Measurements from ENCODE around the gene LDLRAD2. TPM values are rescaled to one million over a fixed set of nuclear protein-coding genes. Genes with fewer than 3 reads are reported as not detected.

LDLRAD2 gene
- total and polyA plus RNA-seq, 2 donors from 2014 or later: 0.79 TPM; not detected in 1

DNA sequence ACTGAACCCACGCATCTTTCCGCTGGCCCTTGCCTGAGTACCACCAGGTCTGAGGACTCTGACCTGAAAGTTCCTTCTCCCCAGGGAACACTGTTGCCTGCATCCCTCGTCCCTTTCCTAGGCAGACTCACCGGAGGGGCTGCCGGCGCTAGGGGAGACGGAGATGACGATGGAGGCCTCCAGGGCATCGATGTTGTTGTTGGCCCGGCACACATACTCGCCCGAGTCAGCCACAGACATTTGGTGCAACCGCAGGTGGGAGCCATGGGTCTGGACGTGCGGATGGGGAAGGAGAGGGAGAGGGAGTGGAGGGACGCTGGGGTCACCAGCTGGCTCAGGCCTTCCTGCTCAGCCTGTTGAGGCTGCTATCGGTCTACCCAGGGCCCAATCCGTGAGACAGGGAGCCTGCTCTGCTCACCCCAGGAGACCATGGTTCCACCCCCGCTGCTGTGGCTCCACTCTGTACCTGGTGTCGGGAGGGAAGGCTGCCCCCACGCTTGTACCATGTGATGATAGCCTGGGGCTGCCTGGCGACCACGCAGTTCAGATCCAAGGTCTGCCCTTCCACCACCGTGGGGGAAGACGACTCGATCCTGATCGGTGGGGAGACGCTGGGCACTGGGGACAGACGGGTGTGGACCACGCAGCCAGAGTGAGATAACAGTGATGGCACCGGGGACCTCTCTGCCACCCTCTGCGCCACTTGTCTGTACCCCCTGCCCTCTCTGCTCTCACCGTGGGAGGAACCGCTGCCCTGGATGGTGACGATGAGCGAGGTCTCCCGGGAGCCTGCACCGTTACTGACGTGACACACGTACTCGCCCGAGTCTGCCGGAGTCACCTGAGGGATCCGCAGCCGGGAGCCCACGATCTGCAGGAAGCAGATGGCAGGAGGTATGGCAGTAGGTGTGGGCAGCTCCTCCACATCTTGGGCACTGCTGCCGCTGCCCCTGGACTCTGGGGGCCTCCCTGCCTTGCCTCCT lies 35.4 kb downstream of the LDLRAD2 start:
- no peaks in the 10 kb centered on the region for H3K27me3 ChIP-seq (ENCODE audit: control insufficient read depth, insufficient read depth, low read length)
- no peaks in the 10 kb centered on the region for H3K4me1 ChIP-seq (ENCODE audit: control insufficient read depth in 2 of 3, insufficient read depth in 2 of 3, low read depth in 1 of 3, low read length in 3 of 3)
- no peaks in the 10 kb centered on the region for H3K9me3 ChIP-seq (ENCODE audit: control insufficient read depth in 2 of 3, insufficient read depth in 1 of 3, low read length in 3 of 3)
- TF ChIP-seq, protein P1, sequence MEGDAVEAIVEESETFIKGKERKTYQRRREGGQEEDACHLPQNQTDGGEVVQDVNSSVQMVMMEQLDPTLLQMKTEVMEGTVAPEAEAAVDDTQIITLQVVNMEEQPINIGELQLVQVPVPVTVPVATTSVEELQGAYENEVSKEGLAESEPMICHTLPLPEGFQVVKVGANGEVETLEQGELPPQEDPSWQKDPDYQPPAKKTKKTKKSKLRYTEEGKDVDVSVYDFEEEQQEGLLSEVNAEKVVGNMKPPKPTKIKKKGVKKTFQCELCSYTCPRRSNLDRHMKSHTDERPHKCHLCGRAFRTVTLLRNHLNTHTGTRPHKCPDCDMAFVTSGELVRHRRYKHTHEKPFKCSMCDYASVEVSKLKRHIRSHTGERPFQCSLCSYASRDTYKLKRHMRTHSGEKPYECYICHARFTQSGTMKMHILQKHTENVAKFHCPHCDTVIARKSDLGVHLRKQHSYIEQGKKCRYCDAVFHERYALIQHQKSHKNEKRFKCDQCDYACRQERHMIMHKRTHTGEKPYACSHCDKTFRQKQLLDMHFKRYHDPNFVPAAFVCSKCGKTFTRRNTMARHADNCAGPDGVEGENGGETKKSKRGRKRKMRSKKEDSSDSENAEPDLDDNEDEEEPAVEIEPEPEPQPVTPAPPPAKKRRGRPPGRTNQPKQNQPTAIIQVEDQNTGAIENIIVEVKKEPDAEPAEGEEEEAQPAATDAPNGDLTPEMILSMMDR (IDR thresholded peaks at IDR 0.05; ENCODE audit: borderline replicate concordance, extremely low read depth, insufficient read depth): no peak
- H3K9ac ChIP-seq (ENCODE audit: low read length in 3 of 3): no peak overlapping the region
- intact Hi-C loops (cut with DNase I): no loop called here
- no peak for DNase-seq
- no peak overlapping the region for H3K4me3 ChIP-seq (ENCODE audit: low read length in 3 of 3)
- no peak overlapping the region for H3K27ac ChIP-seq (ENCODE audit: low read depth in 2 of 2, low read length in 2 of 2)
- no peak for FAIRE-seq
- H3K36me3 ChIP-seq (ENCODE audit: control insufficient read depth in 2 of 3, insufficient read depth in 3 of 3, low read length in 3 of 3): peaks cover 0 to 34% (median 20%) of the 10 kb centered on the region in 3 donors

DNA sequence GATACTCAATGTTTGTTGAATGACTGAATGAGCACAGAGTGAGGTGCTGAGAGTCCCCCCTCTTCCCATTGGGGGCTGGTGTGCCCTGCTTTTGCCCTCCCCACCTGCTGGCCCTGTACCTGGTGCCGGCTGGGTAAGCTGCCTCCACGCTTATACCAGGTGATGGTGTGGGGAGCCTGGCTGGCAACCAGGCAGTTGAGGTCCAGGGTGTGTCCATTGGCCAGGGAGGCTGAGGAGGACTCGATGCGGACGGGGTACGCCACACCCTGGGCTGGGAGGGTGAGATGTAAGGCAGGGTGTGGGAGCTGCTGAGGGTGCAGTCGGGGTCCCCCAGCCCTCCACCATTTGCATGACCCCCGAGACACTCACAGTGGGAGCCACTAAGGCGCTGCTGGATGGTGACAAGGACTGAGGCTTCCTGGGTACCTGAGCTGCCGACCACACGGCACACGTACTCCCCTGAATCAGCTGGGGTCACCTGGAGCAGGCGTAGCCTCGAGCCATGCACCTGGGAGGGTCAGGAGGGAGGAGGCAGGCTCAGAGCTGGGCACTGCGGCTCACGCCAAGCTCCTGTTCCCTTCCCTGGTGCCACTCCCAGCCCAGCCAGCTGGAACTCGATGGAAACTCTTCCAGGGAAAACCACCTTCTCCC lies 36.6 kb downstream of the LDLRAD2 start:
- Histone ChIP-seq H3K27ac (ENCODE audit: low read depth in 2 of 2, low read length in 2 of 2) (no peak overlapping the region), H3K27me3 (ENCODE audit: control insufficient read depth, insufficient read depth, low read length) (no peaks in the 10 kb centered on the region), H3K9me3 (ENCODE audit: control insufficient read depth in 2 of 3, insufficient read depth in 1 of 3, low read length in 3 of 3) (no peaks in the 10 kb centered on the region), H3K4me3 (ENCODE audit: low read length in 3 of 3) (no peak overlapping the region), H3K9ac (ENCODE audit: low read length in 3 of 3) (no peak overlapping the region), H3K4me1 (ENCODE audit: control insufficient read depth in 2 of 3, insufficient read depth in 2 of 3, low read depth in 1 of 3, low read length in 3 of 3) (no peaks in the 10 kb centered on the region), H3K36me3 (ENCODE audit: control insufficient read depth in 2 of 3, insufficient read depth in 3 of 3, low read length in 3 of 3) (peaks cover 0 to 34% (median 20%) of the 10 kb centered on the region in 3 donors)
- FAIRE-seq: no peak
- intact Hi-C loops (cut with DNase I): no loop called here
- TF ChIP-seq, protein P1 (IDR thresholded peaks at IDR 0.05; ENCODE audit: borderline replicate concordance, extremely low read depth, insufficient read depth): no peak
- DNase-seq: no peak

- Histone ChIP-seq H3K27me3 (ENCODE audit: control insufficient read depth, insufficient read depth, low read length) (no peaks in the 10 kb centered on the region), H3K4me3 (ENCODE audit: low read length in 3 of 3) (no peak overlapping the region), H3K9ac (ENCODE audit: low read length in 3 of 3) (no peak overlapping the region), H3K36me3 (ENCODE audit: control insufficient read depth in 2 of 3, insufficient read depth in 3 of 3, low read length in 3 of 3) (peaks cover 0 to 39% (median 22%) of the 10 kb centered on the region in 3 donors), H3K9me3 (ENCODE audit: control insufficient read depth in 2 of 3, insufficient read depth in 1 of 3, low read length in 3 of 3) (no peaks in the 10 kb centered on the region), H3K27ac (ENCODE audit: low read depth in 2 of 2, low read length in 2 of 2) (no peak overlapping the region), H3K4me1 (ENCODE audit: control insufficient read depth in 2 of 3, insufficient read depth in 2 of 3, low read depth in 1 of 3, low read length in 3 of 3) (no peaks in the 10 kb centered on the region)
- intact Hi-C loops (cut with DNase I): no loop called here
- TF ChIP-seq, protein P1 (IDR thresholded peaks at IDR 0.05; ENCODE audit: borderline replicate concordance, extremely low read depth, insufficient read depth): no peak
- no peak for FAIRE-seq
- DNase-seq: peak in 1 of 5 donors; percentile 70
These were observed 38.0 kb downstream of the LDLRAD2 start for GRCh38 chr1:21849909-21850576.
